ENCODE results near the gene ARHGAP6.

DNA sequence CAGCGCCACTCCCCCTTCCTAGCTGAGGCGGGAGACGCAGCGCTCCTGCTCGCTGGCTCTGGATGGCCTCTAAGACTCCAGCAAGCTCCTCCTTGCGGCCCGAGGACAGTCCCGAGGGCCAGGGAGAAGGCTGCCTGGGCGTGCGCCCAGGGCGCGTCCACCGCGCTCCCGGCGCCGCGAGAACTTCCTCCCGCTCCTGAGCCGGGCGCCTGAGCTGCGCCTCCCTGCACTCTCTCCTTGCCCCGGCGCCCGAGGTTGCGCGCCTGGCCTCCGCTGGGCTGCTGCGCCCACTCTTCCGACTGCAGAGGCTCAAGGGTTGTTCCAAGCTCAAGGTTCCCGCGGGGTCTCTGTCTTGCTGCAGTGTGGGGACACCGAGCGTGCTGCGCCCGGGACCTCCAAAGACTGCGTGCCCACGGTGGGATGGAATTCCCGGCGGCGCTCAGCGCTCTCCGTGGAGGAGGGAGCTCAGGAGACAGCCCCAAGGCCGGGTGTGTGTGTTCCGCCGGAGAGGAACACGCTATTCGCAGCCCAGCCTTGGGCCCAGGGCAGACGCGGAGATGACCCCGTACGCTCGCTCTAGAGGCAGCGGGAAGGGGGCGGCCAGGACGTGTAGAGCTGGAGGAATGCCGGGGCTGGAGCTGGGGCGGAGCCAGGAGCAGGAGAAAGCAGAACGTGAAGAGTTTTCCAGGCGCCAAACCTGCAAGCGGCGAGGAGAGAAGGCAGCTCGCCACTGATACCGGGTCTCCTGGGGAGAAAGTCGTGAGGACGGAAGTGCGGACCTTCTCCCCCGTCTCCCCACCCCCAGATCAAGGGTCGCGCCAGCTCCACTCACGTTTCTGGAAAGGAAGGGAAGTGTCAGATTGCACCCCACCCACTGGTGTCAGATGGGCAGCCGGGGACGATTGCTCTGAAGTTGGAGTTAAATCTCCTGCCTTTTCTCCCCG, at the start of gene ARHGAP6:
- no peak for TF ChIP-seq ZNF8 (CRISPR knock-in tag; IDR thresholded peaks at IDR 0.05)
- TF ChIP-seq CSDC2 (CRISPR knock-in tag; IDR thresholded peaks at IDR 0.05), result no peak
- no peak for TF ChIP-seq SNAI2 (CRISPR knock-in tag; IDR thresholded peaks at IDR 0.05)
- no peak for TF ChIP-seq ISL1 (CRISPR knock-in tag; IDR thresholded peaks at IDR 0.05)
- no peak for TF ChIP-seq OSR1 (CRISPR knock-in tag; IDR thresholded peaks at IDR 0.05)
- TF ChIP-seq, protein P1, sequence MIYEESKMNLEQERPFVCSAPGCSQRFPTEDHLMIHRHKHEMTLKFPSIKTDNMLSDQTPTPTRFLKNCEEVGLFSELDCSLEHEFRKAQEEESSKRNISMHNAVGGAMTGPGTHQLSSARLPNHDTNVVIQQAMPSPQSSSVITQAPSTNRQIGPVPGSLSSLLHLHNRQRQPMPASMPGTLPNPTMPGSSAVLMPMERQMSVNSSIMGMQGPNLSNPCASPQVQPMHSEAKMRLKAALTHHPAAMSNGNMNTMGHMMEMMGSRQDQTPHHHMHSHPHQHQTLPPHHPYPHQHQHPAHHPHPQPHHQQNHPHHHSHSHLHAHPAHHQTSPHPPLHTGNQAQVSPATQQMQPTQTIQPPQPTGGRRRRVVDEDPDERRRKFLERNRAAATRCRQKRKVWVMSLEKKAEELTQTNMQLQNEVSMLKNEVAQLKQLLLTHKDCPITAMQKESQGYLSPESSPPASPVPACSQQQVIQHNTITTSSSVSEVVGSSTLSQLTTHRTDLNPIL (CRISPR knock-in tag; IDR thresholded peaks at IDR 0.05; ENCODE audit: low read depth), result no peak
- TF ChIP-seq, protein P2, sequence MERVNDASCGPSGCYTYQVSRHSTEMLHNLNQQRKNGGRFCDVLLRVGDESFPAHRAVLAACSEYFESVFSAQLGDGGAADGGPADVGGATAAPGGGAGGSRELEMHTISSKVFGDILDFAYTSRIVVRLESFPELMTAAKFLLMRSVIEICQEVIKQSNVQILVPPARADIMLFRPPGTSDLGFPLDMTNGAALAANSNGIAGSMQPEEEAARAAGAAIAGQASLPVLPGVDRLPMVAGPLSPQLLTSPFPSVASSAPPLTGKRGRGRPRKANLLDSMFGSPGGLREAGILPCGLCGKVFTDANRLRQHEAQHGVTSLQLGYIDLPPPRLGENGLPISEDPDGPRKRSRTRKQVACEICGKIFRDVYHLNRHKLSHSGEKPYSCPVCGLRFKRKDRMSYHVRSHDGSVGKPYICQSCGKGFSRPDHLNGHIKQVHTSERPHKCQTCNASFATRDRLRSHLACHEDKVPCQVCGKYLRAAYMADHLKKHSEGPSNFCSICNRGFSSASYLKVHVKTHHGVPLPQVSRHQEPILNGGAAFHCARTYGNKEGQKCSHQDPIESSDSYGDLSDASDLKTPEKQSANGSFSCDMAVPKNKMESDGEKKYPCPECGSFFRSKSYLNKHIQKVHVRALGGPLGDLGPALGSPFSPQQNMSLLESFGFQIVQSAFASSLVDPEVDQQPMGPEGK (CRISPR knock-in tag; IDR thresholded peaks at IDR 0.05; ENCODE audit: borderline replicate concordance), result no peak
- TF ChIP-seq ZNF565 (CRISPR knock-in tag; conservative IDR thresholded peaks at IDR 0.05; ENCODE audit: low read depth), result no peak
- TF ChIP-seq, protein P3, sequence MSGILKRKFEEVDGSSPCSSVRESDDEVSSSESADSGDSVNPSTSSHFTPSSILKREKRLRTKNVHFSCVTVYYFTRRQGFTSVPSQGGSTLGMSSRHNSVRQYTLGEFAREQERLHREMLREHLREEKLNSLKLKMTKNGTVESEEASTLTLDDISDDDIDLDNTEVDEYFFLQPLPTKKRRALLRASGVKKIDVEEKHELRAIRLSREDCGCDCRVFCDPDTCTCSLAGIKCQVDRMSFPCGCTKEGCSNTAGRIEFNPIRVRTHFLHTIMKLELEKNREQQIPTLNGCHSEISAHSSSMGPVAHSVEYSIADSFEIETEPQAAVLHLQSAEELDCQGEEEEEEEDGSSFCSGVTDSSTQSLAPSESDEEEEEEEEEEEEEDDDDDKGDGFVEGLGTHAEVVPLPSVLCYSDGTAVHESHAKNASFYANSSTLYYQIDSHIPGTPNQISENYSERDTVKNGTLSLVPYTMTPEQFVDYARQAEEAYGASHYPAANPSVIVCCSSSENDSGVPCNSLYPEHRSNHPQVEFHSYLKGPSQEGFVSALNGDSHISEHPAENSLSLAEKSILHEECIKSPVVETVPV (CRISPR knock-in tag; IDR thresholded peaks at IDR 0.05), result no peak
- TF ChIP-seq RARB (CRISPR knock-in tag; IDR thresholded peaks at IDR 0.05), result no peak
- TF ChIP-seq PPARA (CRISPR knock-in tag; IDR thresholded peaks at IDR 0.05; ENCODE audit: borderline replicate concordance), result no peak
- TF ChIP-seq ZFP30 (CRISPR knock-in tag; IDR thresholded peaks at IDR 0.05), result no peak
- no peak for TF ChIP-seq ZFP3 (CRISPR knock-in tag; IDR thresholded peaks at IDR 0.05)
- TF ChIP-seq ARNTL (CRISPR knock-in tag; IDR thresholded peaks at IDR 0.05; ENCODE audit: borderline replicate concordance, low read depth), result no peak
